ENCODE measurements around the gene DLG2.
"Not testable (repeated sequence)": the region's sequence is repeated elsewhere in the genome, so short reads cannot be mapped to it uniquely, and the experiment has no call there.

Gene DLG2

GRCh38 chr11:85379066-85379465 is 248.1 kb downstream of the DLG2 start:
- DNase-seq (ENCODE audit: low spot score), result no peak
- in situ Hi-C loops (cut with MboI; ENCODE audit: low sequenced_read_pairs, unreplicated experiment), result no loop called here
- no peak for TF ChIP-seq CTCF (IDR thresholded peaks at IDR 0.05; ENCODE audit: borderline replicate concordance, control extremely low read depth, extremely low read depth, insufficient read depth, missing control alignments)

- in situ Hi-C loops (cut with MboI; ENCODE audit: low sequenced_read_pairs, unreplicated experiment), result no loop called here
- DNase-seq (ENCODE audit: low spot score), result no peak
- no peak for TF ChIP-seq CTCF (IDR thresholded peaks at IDR 0.05; ENCODE audit: borderline replicate concordance, control extremely low read depth, extremely low read depth, insufficient read depth, missing control alignments)
These were observed 249.2 kb downstream of the DLG2 start for GRCh38 chr11:85377901-85378300.

GRCh38 chr11:85359859-85360258 is 267.3 kb downstream of the DLG2 start:
- TF ChIP-seq CTCF (IDR thresholded peaks at IDR 0.05; ENCODE audit: borderline replicate concordance, control extremely low read depth, extremely low read depth, insufficient read depth, missing control alignments), result no peak
- DNase-seq (ENCODE audit: low spot score), result no peak
- in situ Hi-C loops (cut with MboI; ENCODE audit: low sequenced_read_pairs, unreplicated experiment), result no loop called here

GRCh38 chr11:85355921-85356320 is 271.2 kb downstream of the DLG2 start:
- in situ Hi-C loops (cut with MboI; ENCODE audit: low sequenced_read_pairs, unreplicated experiment), result no loop called here
- TF ChIP-seq CTCF (IDR thresholded peaks at IDR 0.05; ENCODE audit: borderline replicate concordance, control extremely low read depth, extremely low read depth, insufficient read depth, missing control alignments), result no peak
- no peak for DNase-seq (ENCODE audit: low spot score)

- in situ Hi-C loops (cut with MboI; ENCODE audit: low sequenced_read_pairs, unreplicated experiment); DNase-seq (ENCODE audit: low spot score): not testable (repeated sequence)
These were observed 277.6 kb downstream of the DLG2 start for GRCh38 chr11:85349539-85349938.

GRCh38 chr11:85348945-85349344 is 278.2 kb downstream of the DLG2 start:
- in situ Hi-C loops (cut with MboI; ENCODE audit: low sequenced_read_pairs, unreplicated experiment), result no loop called here
- no peak for DNase-seq (ENCODE audit: low spot score)
- no peak for TF ChIP-seq CTCF (IDR thresholded peaks at IDR 0.05; ENCODE audit: borderline replicate concordance, control extremely low read depth, extremely low read depth, insufficient read depth, missing control alignments)

- in situ Hi-C loops (cut with MboI; ENCODE audit: low sequenced_read_pairs, unreplicated experiment), result no loop called here
- no peak for TF ChIP-seq CTCF (IDR thresholded peaks at IDR 0.05; ENCODE audit: borderline replicate concordance, control extremely low read depth, extremely low read depth, insufficient read depth, missing control alignments)
- DNase-seq (ENCODE audit: low spot score), result no peak
These were observed 279.9 kb downstream of the DLG2 start for GRCh38 chr11:85347291-85347690.
